Activated CD4-positive, alpha-beta T cell treated with anti-CD3 and anti-CD28 coated beads, Interleukin-2, amount 50 U/mL, for 24 hours (primary cell): Measurements from ENCODE around the gene KLHL29.
"Not testable (repeated sequence)": the region's sequence is repeated elsewhere in the genome, so short reads cannot be mapped to it uniquely, and the experiment has no call there.

Experiments used
- DNase-seq, 2 donors: peaks; one replicate each; pipeline ENCODE4 v3.0.0-alpha.2; 2020; ENCODE audit warnings: low read depth in 1 of 2, low spot score in 1 of 2

The KLHL29 gene

GRCh38 chr2:23384551-23385343 lies at the start of gene KLHL29:
TSS of gene KLHL29 (plus strand) at chr2:23385179. CDS start at chr2:23562197, 177,018 bp downstream.
- peak; percentile 46 to 66 for DNase-seq

GRCh38 chr2:23335550-23335949 lies 49.4 kb upstream of the KLHL29 start:
- no peak for DNase-seq

- no peak for DNase-seq
These were observed 42.9 kb upstream of the KLHL29 start for GRCh38 chr2:23342075-23342474.

GRCh38 chr2:23346029-23346428 lies 39.0 kb upstream of the KLHL29 start:
- DNase-seq: no peak

GRCh38 chr2:23346781-23347180 lies 38.2 kb upstream of the KLHL29 start:
- no peak for DNase-seq

- no peak for DNase-seq
These were observed 37.4 kb upstream of the KLHL29 start for GRCh38 chr2:23347471-23348092.

- DNase-seq: not testable (repeated sequence)
These were observed 36.9 kb upstream of the KLHL29 start for GRCh38 chr2:23348093-23348481.

GRCh38 chr2:23349508-23349907 lies 35.5 kb upstream of the KLHL29 start:
- DNase-seq: no peak

- DNase-seq: no peak
These were observed 34.8 kb upstream of the KLHL29 start for GRCh38 chr2:23350041-23350791.

- DNase-seq: no peak
These were observed 34.1 kb upstream of the KLHL29 start for GRCh38 chr2:23350792-23351355.

GRCh38 chr2:23351388-23352141 lies 33.4 kb upstream of the KLHL29 start:
- peak; percentile 28 to 35 for DNase-seq

- DNase-seq: no peak
These were observed 30.4 kb upstream of the KLHL29 start for GRCh38 chr2:23354554-23354953.

GRCh38 chr2:23355001-23355400 lies 30.0 kb upstream of the KLHL29 start:
- DNase-seq: no peak

- DNase-seq: no peak
These were observed 28.3 kb upstream of the KLHL29 start for GRCh38 chr2:23356711-23357110.

GRCh38 chr2:23359631-23360567 lies 25.1 kb upstream of the KLHL29 start:
- DNase-seq: no peak

GRCh38 chr2:23360571-23361125 lies 24.3 kb upstream of the KLHL29 start:
- no peak for DNase-seq

GRCh38 chr2:23361152-23361551 lies 23.8 kb upstream of the KLHL29 start:
- no peak for DNase-seq

- no peak for DNase-seq
These were observed 21.7 kb upstream of the KLHL29 start for GRCh38 chr2:23363268-23363667.

GRCh38 chr2:23363831-23364230 lies 21.1 kb upstream of the KLHL29 start:
- DNase-seq: no peak

- DNase-seq: no peak
These were observed 18.3 kb upstream of the KLHL29 start for GRCh38 chr2:23366720-23367119.
